HuH-7 (cell line): ENCODE data around the gene SLC16A2.
"Not testable (repeated sequence)": the region's sequence is repeated elsewhere in the genome, so short reads cannot be mapped to it uniquely, and the experiment has no call there.

Experiments
- DNase-seq: peaks from one replicate; pipeline ENCODE4 v3.0.0; 2011; ENCODE audit warnings: low spot score

The SLC16A2 gene

DNA sequence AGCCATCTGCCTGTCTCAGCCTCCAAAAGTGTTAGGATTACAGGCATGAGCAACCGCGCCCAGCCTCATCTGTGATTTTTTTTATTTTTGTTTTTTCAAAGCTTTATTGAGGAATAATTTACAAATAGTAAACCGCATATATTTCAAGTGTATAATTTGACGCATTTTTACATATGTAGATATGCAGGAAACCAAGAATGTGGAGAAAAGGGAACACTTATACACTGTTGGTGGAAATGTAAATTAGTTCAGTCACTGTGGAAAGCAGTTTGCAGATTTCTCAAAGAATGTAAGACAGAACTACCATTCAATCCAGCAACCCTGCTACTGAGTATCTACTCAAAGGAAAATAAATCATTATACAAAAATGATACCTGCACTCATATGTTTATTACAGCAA lies 85.9 kb downstream of the SLC16A2 start:
- no peak for DNase-seq

DNA sequence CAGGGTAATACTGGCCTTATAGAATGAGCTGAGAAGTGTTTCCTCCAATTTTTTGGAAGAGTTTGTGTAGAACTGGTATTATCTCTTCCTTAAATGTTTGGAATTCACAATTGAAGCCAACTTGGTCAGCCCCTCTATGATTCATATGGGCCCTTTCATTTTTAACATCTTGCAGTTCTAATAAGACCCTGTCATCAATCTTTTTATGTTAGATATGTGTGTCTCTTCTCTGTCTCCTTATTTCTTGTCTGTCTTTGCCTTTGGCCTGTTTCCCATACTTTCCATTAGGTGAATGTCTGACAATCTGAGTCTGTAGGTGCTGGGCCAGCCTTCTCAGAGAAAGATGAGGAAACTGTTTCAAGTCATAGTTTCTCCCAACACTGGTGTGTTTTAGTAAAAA lies 88.7 kb downstream of the SLC16A2 start:
- DNase-seq: no peak

GRCh38 chrX:74510401-74510800 lies 89.1 kb downstream of the SLC16A2 start:
- no peak for DNase-seq

GRCh38 chrX:74511704-74512103 lies 90.4 kb downstream of the SLC16A2 start:
- DNase-seq: no peak

GRCh38 chrX:74514384-74514783 lies 93.1 kb downstream of the SLC16A2 start:
- no peak for DNase-seq

DNA sequence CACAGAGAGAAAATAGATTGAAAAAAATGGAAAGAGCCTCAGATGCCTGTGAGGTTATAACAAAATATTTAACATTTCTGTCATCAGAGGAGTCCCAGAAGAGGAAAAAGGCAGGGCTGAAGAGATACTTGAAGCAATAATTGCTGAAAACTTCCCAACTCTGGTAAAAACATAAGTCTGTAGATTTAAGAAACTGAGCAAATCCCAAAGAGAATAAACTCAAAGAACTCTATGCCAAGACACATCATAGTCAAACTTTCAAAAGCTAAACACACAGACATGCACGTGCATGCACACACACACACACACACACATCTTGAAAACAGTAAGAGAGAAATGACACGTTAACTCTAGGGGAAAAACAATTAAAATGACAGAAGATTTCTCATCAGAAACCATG lies 94.1 kb downstream of the SLC16A2 start:
- no peak for DNase-seq

- DNase-seq: not testable (repeated sequence)
Measured at GRCh38 chrX:74516013-74516412, 94.7 kb downstream of the SLC16A2 start.

DNA sequence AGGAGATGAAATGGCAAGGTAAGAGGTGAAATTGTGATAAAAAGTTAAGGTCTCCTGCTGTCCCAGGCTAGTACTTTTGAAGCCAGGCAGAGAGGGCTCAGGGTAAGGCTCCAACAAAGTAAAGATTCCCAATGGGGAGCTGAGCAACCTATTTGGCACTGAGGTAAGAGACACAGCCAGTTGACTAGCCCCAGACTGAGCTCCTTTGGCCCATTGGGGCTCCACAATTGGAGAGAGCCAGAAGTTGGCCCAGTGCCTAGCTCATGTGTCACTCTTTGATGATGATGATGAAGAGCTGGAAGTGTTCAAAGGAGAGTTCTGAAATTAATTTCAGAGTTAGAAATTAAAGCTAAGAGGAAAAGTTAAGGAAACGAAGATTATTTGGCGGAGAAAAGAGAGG lies 98.6 kb downstream of the SLC16A2 start:
- DNase-seq: no peak

GRCh38 chrX:74520291-74520690 lies 99.0 kb downstream of the SLC16A2 start:
- DNase-seq: no peak

GRCh38 chrX:74520896-74521295 lies 99.6 kb downstream of the SLC16A2 start:
- DNase-seq: no peak

DNA sequence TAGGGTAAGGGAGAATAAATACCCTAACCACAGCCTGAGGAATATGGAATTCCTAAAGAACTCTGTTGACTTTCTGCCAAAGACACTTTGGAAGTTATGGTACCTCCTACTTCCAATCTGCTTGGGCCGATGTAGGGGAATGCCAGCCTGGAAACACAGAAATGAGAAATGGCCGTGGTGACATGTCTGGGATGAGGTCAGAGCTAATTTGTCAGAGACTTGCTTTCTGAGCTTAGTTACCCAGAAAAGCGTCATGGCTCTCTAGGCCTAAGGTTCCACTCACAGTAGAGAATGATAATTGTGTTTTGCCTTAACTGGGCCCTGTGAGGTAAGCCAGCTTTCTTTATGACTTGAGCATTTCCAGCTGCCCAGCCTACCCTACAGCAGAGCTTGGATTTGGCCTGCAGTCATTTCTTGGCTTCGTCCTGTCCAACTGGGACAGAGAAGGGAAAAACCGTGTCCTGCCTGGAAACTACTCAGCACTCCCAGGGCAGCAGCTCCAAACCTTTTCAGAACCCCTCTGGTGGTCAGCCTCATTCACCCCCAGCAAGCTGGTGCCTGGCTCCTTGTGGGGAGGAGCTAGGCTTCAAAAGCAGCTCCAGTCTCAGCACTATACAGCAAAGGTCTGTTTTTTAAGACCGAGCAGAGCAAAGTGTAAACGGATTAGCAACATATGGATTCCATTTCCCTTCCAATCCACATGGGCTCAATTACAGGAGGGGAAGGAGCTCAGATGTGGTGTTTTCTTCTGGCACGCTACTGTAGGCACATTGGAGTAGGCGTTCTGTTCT lies 100.9 kb downstream of the SLC16A2 start:
- no peak for DNase-seq

DNA sequence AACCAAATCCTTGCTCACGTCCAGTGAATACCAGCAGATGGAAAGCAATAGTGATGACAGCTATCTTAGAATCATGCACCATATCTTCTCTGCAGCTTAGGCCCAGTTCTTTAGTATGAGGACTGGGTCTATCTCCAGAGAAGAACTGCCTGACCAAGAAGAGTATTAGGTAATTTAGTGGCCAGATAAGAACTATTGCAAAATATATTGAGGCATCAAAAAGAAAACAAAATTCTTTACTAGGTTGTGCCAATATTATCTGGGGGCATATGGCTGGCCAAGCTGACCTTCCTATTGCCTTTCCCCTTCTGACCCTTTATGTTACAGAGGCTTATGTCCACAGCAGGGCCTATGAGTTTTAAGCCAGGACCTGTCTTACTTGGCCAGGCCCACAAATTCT lies 101.9 kb downstream of the SLC16A2 start:
- no peak for DNase-seq

DNA sequence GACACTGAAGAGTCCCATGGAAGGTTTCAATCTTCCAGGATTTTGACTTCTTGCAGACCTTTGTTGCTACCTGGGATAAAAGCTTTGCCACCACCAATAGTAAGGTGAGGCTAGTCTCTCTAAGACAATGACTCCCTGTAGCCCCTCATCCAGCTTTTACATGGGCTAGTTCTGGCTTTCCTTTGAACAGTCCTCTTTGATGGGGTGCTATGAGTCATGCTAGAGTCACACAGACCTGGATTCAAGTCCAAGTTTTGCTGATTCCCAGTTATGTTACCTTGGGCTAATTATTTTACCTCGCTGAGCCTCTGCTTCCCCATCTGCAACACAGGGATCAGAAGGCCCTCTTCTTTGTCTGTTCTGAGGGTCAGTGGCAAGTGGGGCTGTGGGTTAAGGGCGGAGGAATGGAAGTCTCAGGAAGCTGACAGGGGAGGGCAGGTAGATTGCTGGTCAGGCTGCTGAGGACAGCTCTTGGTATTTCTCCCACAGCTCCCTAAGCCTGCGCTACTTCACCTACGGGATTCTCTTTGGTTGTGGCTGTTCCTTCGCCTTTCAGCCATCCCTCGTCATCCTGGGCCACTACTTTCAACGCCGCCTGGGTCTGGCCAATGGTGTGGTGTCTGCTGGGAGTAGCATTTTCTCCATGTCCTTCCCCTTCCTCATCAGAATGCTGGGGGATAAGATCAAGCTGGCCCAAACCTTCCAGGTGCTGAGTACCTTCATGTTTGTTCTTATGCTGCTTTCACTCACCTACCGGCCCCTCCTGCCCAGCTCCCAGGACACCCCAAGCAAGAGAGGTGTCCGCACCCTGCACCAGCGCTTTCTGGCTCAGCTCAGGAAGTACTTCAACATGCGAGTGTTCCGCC lies 102.8 kb downstream of the SLC16A2 start:
- DNase-seq: no peak

GRCh38 chrX:74525116-74525515 lies 103.8 kb downstream of the SLC16A2 start:
- no peak for DNase-seq

GRCh38 chrX:74526764-74527163 lies 105.5 kb downstream of the SLC16A2 start:
- DNase-seq: no peak

DNA sequence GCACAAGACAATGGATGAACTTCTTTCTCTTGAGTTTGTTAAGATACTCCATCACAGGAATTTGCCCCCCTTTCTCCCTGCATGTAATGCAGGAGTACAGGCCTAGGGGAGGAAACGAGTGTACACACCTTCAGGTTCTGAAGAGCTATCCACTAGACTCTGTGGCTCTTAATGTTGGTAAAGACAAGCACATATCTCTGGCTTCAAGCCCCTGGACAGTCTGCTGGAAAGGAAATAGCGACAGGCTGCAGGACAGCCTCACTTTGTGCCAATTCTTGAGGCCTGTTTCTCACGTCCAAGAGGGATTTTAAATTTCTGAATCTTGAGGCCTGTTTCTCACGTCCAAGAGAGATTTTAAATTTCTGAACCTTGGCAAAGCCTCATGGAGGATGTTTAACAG lies 106.1 kb downstream of the SLC16A2 start:
- DNase-seq: no peak

DNA sequence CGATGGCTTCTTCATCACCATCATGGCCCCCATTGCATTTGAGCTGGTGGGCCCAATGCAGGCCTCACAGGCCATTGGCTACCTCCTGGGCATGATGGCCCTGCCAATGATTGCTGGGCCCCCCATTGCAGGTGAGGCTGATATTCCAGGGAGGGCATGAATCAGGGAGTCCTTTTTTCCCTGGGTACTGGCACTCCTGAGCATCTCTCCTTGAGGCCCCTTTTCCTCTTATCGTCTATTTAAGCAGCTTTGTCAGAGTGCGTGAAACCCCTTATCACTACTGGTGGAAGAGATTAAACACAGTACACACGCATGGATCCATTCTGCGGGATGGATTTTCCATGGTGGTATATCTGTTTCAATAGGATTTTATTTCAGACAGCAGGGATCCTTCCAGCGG lies 108.0 kb downstream of the SLC16A2 start:
- DNase-seq: no peak

GRCh38 chrX:74531081-74531480 lies 109.8 kb downstream of the SLC16A2 start:
- DNase-seq: no peak

DNA sequence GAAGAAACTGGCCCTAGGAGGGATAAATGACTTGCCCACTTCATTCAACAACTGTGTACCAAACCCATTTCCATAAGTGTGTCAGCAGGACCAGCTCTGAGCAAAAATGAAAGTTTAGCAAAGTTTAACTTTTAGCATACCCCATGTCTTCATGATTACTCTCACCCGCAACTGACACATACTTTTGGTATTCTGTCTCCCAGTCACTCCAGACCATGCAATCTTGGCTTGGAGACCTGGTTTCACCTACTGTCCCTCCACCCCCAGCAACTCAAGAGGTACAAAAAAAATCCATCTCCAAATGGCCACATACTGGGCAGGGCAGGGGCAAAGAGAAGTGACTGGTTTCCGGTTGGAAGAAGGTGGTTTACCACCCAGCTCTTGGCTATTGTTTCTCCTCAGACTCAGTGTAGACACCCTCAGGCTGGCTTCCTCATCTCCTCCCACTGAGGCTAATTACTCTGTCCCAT lies 113.3 kb downstream of the SLC16A2 start:
- DNase-seq: no peak

GRCh38 chrX:74535086-74535407 lies 113.8 kb downstream of the SLC16A2 start:
- DNase-seq: no peak

DNA sequence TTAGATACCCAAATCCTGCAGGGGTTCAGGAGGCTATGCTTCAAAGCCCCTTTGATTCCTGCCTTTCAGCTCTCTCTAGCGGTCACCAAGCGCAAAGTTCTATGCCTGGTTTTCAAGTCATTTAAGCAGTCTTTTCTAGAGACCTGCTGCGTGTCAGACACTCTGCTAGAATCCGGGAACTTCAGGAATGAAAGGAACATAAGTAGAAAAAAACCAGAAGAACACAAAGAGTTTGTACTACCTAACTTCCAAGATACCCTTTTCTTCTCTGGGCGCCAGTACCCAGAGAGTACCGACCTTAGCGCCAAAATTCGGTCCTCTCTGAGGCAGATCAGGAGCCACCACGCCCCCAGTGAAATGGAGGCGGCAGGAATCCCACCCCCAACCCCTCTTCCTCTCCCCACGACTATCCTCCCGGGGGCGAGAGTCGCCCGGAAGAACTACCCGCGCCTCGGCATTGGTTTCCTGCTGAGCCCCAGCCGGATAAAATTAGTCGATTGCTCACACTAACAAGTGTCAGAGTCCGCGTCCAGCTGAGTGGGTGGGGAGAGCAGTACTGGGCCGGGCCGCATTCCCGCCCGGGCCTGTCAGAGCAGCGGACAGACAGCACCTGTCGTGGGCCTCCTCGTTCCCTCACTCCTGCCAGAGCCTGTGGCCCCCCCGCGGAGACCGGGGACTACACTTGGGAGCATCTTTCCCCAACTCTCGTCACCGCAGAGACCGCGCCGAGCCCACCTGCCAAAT lies 114.3 kb downstream of the SLC16A2 start:
- no peak for DNase-seq

DNA sequence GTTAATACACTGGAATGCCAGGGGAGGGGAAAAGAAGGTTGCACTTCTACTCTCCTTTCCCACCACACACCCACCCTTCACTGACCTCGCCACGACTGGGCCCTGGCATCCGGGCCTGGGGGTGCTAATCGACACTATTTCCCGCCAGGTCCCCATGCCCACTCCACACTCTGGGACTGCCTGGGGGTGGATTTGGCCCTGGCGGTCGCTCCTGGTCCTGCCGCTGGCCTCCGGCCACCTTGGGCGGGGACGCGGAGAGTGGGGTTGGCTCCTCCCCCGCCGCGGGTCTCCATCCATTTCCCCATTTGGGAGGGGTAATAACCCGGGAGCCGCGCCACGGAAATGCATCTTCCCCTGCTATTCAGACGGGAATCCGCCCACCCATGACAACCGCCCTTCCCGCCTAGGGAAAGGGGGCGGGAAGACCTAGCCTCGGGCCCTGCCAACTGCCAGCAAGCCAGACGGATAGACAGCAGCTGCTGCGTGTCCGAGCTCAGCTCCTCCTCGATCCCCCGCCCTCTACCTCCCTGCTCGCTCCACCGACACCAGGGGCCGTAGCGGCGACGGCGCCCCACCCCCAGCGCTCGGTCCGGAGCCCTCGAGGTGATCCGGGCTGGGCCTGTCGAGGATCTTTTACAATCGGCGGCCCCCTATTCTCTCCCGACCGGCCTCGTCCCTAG lies 115.0 kb downstream of the SLC16A2 start:
- DNase-seq: no peak
